ENCODE measurements around the gene TULP4.
"Not testable (repeated sequence)": the region's sequence is repeated elsewhere in the genome, so short reads cannot be mapped to it uniquely, and the experiment has no call there.

The TULP4 gene

DNA sequence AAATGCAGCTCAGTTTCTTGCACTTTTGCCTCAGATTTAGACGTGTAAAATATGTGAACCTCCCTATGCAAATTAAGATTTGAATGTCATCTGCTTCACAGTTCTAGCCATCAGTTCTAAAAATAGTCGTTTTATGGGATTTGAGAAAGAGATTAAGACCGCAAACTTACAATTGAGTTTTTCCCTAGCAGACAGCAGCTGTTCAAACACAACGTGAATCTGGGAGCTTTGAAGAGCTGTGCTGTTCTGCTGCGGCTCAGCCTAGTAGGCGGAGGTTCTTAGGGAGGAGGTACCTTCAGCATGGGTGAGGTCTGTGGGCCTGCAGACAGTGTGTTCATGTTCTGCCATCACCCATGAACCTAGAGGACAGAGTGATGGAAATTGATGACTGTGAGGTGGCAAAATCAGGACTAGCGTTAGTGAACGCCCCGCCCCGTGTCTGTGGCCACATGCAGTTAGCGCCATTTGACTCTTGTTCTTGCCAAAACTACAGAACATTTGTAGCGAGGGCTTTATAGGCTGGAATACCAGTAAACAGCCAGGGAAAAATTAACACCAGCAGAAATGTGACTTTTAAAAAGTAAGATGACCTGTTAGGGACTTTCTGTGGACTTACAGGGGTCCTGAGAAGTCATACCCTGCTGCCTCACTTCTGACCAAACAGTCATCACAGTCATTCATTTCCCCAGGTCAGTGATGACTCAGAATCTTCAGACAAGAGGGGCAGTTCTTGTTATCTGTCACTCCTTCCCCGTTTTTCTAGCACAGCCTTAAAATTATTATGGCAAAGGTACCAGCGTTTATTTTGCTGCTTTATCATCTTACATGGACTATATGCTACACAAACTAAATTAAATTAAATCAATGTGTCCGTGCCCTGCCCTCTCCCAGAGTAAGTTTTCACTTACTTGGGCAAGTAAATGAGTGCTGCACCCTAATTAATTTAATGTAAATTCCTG, 163.4 kb downstream of the TULP4 start:
- no peak for FAIRE-seq

DNA sequence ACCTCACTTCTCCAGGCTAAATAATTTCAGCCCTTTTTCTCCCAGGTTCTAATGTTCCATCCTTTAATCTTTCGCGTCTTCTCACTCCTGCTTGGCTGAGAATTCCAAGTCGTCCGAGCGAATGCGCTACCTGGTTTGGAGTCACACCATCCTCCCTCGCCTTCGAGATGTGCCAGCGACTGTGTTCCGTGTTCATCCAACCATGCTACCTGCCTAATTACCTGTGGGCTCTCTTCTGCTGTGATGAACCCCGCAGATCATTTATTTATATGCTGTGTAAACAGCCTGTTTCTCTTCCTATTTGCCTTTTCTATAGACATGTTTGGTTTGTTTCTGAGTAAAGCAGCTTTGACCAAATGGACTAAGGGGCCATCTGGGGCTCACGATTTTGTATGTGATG, 164.1 kb downstream of the TULP4 start:
- FAIRE-seq: no peak

DNA sequence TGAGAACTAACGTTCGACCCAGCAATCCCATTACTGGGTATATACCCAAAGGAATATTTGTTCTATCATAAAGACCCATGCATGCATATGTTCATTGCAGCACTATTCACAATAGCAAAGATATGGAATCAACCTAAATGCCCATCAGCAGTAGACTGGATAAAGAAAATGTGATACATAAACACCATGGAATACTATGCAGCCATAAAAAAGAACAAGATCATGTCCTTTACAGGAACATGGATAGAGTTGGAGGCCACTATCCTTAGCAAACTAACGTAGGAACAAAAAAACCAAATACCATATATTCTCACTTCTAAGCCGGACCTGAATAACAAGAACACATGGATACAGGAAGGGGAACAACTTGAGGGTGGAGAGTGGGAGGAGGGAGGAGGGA, 165.5 kb downstream of the TULP4 start:
- FAIRE-seq: not testable (repeated sequence)

DNA sequence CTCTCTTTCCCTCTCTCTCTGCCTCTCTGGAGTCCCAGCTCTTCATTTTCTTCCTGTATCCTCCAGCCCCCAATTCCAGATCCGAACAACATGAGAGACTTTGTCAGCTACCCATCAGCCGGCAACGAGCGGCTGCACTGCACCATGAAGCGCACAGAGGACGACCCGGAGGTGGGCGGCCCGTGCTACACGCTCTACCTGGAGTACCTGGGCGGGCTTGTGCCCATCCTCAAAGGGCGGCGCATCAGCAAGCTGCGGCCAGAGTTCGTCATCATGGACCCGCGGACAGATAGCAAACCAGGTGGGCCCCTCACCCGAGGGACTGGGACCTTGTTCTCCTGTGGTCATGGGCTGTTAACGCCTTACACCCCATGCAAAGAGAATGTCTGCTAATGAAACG, 168.7 kb downstream of the TULP4 start:
- FAIRE-seq: no peak

DNA sequence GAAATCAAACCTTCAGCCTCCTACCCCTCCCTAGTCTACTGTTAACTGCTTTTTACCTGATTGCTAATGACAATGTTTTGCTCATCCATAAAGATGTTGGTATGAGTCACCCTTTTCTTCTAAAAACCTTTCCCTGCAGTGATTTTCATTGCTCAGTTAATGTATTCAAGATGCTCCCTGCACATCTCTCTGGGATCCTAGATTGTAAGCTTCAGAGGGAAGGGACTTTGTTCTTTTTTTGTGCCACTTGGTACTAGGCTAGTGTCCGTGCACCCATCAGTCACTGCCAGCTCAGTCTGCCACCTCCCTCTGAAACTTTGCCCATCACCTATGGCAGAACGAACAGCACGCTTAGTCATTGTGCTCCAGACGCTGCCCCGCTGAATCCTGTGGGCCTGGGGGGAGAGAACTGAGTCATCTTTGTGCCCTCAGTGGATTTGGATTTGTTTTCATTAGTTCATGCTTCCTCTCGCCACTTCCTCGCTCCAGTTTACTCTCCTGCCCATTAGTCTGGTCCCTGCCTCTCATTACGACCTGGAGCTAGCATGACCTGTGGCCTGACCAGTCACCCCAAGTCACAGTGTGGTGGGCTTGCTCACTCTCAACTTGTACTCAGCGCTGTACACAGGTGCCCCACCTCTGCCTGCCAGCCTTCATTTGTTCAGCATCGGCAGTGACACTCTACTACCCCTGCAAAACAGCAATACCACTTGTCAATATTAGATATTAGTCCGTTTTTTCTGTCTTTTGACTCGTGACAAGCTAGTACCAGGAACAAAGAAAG, 169.6 kb downstream of the TULP4 start:
- no peak for FAIRE-seq

DNA sequence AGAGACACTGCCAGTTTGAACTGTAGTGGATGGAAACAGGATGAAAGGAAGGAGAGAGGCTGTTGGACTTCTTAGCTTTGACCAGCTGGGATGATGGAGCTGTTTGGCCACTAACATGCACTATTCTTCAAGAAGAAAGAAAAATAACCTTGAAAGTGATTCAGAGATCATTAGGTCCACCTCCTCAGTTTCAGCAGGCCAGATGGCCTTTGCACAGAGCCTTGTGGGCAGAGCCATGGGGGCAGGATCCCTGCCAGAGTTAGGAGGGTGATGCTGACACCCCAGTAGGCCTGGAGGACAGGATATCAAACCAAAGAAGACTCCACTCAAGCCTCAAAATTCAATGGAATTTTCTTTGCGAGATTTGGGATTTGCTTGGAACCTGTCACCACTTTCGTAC, 173.2 kb downstream of the TULP4 start:
- no peak for FAIRE-seq

DNA sequence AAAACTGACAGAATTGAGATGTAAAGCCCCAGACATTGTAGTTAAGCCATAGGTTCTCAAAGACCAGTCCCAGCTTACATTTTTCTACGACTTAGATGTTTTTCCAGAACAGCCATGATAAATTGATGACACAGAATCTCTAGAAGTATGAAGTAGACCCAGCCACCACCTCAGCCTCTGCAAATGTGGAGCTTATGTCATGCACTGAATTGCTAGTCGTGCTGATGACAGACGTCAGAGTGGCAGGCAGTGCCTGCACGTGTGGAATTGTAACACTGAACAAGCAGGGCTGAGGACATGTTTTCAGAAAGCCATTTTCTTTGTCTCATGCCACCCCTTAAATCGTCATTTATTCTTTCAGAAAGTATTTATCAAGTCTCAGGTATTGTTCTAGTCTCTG, 175.2 kb downstream of the TULP4 start:
- no peak for FAIRE-seq

DNA sequence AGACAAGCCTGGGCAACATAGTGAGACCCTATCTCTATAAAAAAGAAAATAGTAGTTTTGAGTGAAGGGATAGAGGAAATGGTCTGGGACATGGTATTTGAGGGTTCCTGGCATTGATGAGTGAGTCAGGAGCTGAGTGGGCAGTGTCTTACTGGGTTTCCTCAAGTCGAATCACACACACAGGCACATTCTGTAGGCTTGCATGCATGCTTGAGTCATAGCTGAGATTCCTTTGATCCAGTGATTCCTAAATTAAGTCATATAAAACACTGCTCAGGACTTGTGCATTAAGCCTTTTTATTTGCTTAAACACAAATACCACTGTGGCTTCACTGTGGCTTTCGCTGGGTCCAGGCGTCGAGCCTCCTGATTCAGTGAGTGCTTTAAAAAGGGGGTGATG, 175.8 kb downstream of the TULP4 start:
- no peak for FAIRE-seq

DNA sequence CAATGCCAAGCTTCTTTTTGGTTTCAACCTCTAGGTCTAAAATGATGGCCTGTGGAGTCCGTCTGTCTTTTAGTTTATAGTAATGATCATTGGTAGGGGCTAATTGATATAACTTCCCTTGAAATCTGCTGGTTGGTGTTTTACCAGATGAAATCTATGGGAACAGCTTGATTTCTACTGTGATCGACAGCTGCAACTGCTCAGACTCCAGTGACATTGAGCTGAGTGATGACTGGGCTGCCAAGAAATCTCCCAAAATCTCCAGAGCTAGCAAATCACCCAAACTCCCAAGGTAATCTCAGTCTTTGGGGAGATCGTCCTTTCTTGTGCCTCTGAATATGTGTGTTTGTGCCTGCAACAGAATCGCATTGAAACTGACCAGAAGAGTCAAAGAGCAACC, 177.2 kb downstream of the TULP4 start:
- FAIRE-seq: no peak

DNA sequence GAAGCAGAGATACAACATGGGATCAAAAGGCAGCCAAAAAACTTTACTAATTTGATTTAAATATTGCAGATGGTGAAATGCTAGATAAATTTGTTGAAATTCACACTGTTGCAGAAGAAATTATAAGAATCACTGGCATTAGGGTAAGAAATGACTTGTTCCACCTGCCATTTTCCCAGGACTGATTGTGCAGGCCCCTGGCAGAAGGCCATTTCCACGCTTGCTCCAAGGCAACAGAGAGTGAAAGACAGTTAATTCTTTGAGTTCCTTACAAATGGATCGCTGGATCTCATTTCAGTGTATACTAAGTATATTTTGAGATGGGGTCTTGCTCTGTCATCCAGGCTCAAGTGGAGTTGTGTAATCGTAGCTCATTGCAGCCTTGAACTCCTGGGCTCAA, 180.6 kb downstream of the TULP4 start:
- FAIRE-seq: no peak

DNA sequence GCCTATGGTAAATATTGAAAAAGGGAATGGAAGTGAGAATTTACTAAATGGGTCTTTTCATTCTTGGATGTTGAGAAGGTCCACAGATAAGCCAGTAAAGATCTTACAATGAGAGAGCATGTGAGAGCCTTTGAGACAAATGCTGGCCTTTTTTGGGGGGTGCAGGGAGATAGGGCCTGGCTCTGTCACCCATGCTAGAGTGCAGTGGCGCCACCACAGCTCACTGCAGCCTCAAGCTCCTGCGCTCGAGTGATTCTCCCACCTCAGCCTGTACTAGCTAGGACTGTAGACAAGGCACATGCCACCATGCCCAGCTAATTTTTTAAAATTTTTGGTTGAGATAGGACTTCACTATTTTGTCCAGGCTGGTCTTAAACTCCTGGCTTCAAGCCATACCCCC, 184.4 kb downstream of the TULP4 start:
- no peak for FAIRE-seq

DNA sequence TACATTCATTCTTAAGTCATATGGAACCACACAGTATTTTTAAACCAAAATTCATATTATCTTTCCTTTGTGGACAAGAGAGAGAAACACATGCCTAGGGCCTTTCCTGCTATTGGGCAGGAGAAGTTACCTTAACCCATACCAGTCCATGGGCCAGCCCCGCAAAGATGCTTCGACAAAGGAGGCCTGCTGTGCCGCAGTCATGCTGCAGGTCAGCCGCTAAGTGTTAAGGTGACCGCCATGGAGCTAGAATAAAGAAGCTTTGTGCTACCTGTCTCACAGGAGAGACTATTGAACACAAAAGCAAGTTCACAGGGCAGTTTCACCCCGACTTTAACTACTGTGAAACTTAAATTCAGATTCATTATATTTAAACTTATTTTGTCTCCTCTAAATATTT, 185.4 kb downstream of the TULP4 start:
- FAIRE-seq: no peak

DNA sequence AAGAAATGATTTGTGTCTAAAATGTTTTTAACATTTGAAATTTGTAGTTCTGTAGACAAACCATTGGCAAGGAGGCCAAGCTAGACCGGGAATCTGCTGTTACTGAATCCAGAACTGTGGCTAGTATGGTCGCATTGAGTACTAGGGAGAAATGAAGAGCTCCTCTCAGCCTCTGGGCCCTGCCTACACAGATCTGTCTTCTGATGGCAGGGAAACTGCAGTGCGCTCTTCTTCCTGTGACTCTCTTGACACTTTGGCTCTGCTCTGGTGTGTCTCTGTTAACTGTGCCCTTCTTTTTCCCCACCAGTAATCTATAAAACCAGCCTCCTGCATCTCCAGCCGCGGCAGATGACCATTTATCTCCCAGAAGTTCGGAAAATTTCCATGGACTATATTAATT, 186.1 kb downstream of the TULP4 start:
- no peak for FAIRE-seq

DNA sequence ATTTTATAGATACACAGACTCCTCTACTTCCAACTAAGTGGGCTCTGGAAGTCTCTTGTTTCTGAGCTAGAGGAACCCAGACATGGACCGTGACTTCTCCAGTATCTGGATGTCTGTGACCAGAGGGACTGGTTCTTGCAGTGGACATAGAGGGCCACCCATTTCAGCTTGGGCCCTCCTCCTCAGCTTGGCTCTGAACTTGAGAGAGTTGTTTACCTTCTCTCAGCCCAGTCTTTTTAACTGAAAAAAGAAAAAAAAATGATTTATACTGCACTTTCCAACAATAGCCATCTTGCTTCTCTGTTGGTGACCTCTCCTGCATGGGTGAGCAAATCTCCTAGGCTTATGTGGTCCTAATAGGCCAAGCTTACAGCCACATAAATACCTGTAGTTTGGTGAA, 187.3 kb downstream of the TULP4 start:
- no peak for FAIRE-seq

DNA sequence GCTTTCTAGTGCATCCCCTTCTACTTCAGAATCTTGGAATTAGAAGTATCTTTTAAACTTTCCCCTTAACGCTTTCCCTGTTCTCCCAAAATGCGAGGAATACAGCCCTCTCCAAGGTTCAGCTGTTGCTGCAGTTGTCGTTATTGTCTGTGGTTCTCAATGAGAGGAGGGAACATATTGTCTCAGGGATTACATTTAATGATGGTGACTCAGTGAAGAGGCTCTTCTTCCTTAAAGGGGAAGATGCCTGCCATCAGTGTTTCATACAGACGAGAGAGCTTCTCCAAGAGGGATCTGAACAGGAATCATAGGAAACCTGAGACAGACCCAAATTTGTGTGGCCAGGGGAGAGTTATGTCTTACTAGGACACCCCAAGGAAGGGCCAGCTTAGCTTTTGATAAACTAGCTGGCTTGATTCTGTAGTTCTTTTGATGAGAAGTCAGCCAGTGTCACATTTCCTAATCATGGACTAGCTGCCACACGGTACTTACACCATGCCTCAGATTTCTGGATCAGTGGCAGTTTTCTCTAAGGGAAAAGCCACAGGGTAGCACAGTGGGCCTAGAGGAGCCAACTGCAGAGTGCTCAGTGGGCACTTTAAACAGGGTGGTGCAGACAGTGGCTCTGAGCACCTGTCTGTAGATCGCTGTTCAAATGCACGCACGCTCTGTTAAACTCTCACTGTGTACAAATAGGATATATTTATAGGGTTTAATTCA, 187.9 kb downstream of the TULP4 start:
- no peak for FAIRE-seq

DNA sequence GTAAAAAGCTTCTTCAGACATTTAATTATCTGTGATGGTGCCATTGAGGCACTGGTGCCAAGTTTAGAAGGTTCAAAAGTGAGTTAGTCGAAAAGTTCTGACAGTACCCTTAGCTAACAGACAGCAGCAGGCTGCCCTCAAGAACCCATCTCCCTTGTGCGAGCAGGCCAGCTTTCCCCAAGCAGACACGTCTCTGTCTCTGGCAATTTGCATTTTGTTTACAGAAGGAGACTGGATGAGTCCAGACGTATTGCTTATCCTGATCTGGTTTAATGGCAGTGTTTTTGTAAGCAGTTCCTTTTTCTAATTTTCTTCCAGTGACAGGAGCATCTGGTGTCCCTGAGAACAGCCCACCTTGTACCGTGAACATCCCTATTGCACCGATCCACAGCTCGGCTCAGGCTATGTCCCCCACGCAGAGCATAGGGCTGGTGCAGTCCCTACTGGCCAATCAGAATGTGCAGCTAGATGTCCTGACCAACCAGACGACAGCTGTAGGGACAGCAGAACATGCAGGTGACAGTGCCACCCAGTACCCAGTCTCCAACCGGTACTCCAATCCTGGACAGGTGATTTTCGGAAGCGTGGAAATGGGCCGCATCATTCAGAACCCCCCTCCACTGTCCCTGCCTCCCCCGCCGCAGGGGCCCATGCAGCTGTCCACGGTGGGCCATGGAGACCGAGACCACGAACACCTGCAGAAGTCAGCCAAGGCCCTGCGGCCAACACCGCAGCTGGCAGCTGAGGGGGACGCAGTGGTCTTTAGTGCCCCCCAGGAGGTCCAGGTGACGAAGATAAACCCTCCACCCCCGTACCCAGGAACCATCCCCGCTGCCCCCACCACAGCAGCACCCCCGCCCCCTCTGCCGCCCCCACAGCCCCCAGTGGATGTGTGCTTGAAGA, 189.3 kb downstream of the TULP4 start:
- FAIRE-seq: no peak

DNA sequence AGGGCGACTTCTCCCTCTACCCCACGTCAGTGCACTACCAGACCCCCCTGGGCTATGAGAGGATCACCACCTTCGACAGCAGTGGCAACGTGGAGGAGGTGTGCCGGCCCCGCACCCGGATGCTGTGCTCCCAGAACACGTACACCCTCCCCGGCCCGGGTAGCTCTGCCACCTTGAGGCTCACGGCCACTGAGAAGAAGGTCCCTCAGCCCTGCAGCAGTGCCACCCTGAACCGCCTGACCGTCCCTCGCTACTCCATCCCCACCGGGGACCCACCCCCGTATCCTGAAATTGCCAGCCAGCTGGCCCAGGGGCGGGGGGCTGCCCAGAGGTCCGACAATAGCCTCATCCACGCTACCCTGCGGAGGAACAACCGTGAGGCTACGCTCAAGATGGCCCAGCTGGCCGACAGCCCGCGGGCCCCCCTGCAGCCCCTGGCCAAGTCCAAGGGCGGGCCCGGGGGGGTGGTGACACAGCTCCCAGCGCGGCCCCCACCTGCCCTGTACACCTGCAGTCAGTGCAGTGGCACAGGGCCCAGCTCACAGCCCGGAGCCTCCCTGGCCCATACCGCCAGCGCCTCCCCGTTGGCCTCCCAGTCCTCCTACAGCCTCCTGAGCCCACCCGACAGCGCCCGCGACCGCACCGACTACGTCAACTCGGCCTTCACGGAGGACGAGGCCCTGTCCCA, 190.1 kb downstream of the TULP4 start:
- FAIRE-seq: no peak

DNA sequence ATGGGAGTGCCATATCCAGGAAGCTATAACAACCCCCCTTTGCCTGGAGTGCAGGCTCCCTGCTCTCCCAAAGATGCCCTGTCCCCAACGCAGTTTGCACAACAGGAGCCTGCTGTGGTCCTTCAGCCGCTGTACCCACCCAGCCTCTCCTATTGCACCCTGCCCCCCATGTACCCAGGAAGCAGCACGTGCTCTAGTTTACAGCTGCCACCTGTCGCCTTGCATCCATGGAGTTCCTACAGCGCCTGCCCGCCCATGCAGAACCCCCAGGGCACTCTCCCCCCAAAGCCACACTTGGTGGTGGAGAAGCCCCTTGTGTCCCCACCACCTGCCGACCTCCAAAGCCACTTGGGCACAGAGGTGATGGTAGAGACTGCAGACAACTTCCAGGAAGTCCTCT, 191.0 kb downstream of the TULP4 start:
- FAIRE-seq: no peak

DNA sequence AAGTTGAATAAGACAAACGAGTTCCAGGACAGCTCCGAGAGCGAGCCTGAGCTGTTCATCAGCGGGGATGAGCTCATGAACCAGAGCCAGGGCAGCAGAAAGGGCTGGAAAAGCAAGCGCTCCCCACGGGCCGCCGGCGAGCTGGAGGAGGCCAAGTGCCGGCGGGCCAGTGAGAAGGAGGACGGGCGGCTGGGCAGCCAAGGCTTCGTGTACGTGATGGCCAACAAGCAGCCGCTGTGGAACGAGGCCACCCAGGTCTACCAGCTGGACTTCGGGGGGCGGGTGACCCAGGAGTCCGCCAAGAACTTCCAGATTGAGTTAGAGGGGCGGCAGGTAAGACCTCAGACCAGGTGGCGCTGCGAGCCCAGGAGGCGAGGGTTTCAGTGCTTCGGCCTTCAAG, 191.6 kb downstream of the TULP4 start:
- no peak for FAIRE-seq

DNA sequence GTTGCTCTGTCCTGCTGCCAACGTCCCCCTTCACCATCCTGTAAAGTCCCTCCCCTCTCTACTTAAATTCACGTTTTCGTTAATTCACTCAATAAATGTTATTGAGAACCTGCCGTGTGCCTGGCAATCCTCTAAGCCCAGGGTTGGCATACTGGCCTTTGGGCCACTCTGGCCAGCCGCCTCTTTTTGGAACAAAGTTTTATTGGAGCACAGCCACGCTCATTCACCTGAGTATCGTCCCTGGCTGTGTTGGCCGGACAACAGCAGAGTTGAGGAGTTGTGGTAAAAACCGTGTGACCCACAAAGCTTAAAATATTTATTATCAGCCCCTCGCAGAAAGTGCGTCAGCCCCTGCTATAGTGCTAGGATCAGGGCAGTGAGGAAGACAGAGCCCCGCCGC, 192.9 kb downstream of the TULP4 start:
- no peak for FAIRE-seq

DNA sequence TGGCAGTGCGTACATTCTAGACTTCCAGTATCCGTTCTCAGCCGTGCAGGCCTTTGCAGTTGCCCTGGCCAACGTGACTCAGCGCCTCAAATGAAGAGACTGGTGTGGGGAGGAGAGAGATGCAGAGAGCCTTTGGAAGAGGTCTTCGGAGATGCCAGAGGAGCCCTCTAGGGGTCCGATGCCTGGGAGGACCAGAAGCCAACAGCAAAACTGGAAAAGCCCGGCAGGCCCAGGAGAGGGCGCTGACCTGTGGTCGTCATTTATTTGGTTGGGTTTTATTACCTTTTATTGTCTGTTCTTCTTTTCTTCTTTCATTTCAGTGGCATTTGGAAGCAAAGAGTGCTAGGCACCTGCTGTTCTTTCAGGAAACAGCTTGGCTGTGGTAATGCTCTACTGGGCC, 194.3 kb downstream of the TULP4 start:
- FAIRE-seq: no peak

DNA sequence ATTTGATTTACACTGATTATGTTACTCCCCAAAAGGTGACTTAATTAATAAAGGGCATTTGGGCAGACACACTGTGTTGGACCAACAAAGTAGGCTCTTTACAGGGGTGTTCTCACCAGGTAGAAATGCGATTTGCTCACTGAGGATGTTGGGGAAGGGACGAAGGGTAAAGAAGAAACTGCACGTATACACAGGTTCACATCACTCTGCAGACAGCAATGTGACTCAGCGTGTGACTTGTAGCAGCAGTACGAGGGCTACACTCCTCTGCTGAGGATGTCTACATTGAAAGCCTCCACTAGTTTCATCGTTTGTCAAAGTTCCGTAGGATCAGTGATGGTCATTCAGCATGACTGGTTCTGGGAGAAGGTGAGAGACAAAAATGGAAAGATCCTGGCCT, 194.9 kb downstream of the TULP4 start:
- no peak for FAIRE-seq
